ENCODE results near the gene ANK3. TPM values are rescaled to one million over a fixed set of nuclear protein-coding genes. Genes with fewer than 3 reads are reported as not detected.

ANK3 gene
- total RNA-seq, 4 donors from 2014 or later, result 125 to 171 (median 149) TPM

GRCh38 chr10:60155943-60156683, 233.6 kb downstream of the ANK3 start:
- Histone ChIP-seq H3K36me3 (no peaks in the 10 kb centered on the region), H3K9me3 (no peaks in the 10 kb centered on the region), H3K27me3 (no peaks in the 10 kb centered on the region), H3K27ac (no peak overlapping the region), H3K4me1 (no peaks in the 10 kb centered on the region), H3K4me3 (no peak overlapping the region)
- TF ChIP-seq POLR2A (IDR thresholded peaks at IDR 0.05), result no peak
- TF ChIP-seq CTCF (IDR thresholded peaks at IDR 0.05 in 4 of 5, conservative IDR thresholded peaks at IDR 0.05 in 1 of 5), result no peak
- DNase-seq, result no peak
- ATAC-seq, result no peak
- in situ Hi-C loops (cut with MboI; ENCODE audit: low sequenced_read_pairs in 4 of 4), result no loop called here
- intact Hi-C loops (cut with DNase I; ENCODE audit: low total_unique reads), result no loop called here

GRCh38 chr10:60155099-60155877, 234.4 kb downstream of the ANK3 start:
- intact Hi-C loops (cut with DNase I; ENCODE audit: low total_unique reads) (no loop called here), in situ Hi-C loops (cut with MboI; ENCODE audit: low sequenced_read_pairs in 4 of 4) (no loop called here)
- no peaks in the 10 kb centered on the region for H3K27me3 ChIP-seq
- DNase-seq (no peak), ATAC-seq (no peak)
- no peak for TF ChIP-seq CTCF (IDR thresholded peaks at IDR 0.05 in 4 of 5, conservative IDR thresholded peaks at IDR 0.05 in 1 of 5)
- TF ChIP-seq POLR2A (IDR thresholded peaks at IDR 0.05), result no peak
- no peaks in the 10 kb centered on the region for H3K36me3 ChIP-seq
- H3K9me3 ChIP-seq, result no peaks in the 10 kb centered on the region
- no peak overlapping the region for H3K27ac ChIP-seq
- no peaks in the 10 kb centered on the region for H3K4me1 ChIP-seq
- H3K4me3 ChIP-seq, result no peak overlapping the region

GRCh38 chr10:60149003-60149402, 240.7 kb downstream of the ANK3 start:
- H3K4me3 ChIP-seq, result no peak overlapping the region
- intact Hi-C loops (cut with DNase I; ENCODE audit: low total_unique reads) (loop anchor here (2.0 to 10.0 kb wide), 2 partner anchors 30 to 1016 kb away; no protein-coding TSS in a partner anchor), in situ Hi-C loops (cut with MboI; ENCODE audit: low sequenced_read_pairs in 4 of 4) (no loop called here)
- ATAC-seq (peak in 1 of 2 donors; percentile 40), DNase-seq (no peak)
- H3K27ac ChIP-seq, result peak overlapping the region in 2 of 4 donors; percentile 16 to 51
- H3K9me3 ChIP-seq, result no peaks in the 10 kb centered on the region
- peaks cover 12 to 17% of the 10 kb centered on the region in 2 donors for H3K4me1 ChIP-seq
- no peaks in the 10 kb centered on the region for H3K27me3 ChIP-seq
- no peaks in the 10 kb centered on the region for H3K36me3 ChIP-seq
- TF ChIP-seq POLR2A (IDR thresholded peaks at IDR 0.05) (no peak), CTCF (IDR thresholded peaks at IDR 0.05 in 4 of 5, conservative IDR thresholded peaks at IDR 0.05 in 1 of 5) (no peak)

GRCh38 chr10:60148266-60148840, 241.3 kb downstream of the ANK3 start:
- in situ Hi-C loops (cut with MboI; ENCODE audit: low sequenced_read_pairs in 4 of 4) (no loop called here), intact Hi-C loops (cut with DNase I; ENCODE audit: low total_unique reads) (loop anchor here (2.0 to 10.0 kb wide), 2 partner anchors 30 to 1016 kb away; no protein-coding TSS in a partner anchor)
- Histone ChIP-seq H3K9me3 (no peaks in the 10 kb centered on the region), H3K27me3 (no peaks in the 10 kb centered on the region), H3K4me3 (no peak overlapping the region), H3K36me3 (no peaks in the 10 kb centered on the region), H3K27ac (peak overlapping the region; percentile 16 to 51 (median 40)), H3K4me1 (peaks cover 12 to 17% of the 10 kb centered on the region in 2 donors)
- DNase-seq, result peak in 1 of 2 donors; percentile 13
- TF ChIP-seq CTCF (IDR thresholded peaks at IDR 0.05 in 4 of 5, conservative IDR thresholded peaks at IDR 0.05 in 1 of 5), result no peak
- TF ChIP-seq POLR2A (IDR thresholded peaks at IDR 0.05), result no peak
- ATAC-seq, result peak; percentile 80 to 84
